ENCODE measurements around the gene DCAF10. TPM values are rescaled to one million over a fixed set of nuclear protein-coding genes. Genes with fewer than 3 reads are reported as not detected.

Gene DCAF10
- total and polyA plus RNA-seq, 2 of the 8 experiments (the other 6 are each of a cell fraction or from before 2014, with no cell fraction given), result 7.1 to 15.0 TPM

GRCh38 chr9:37800631-37801286, at the start of gene DCAF10 (continued):
- TF ChIP-seq MAFK (IDR thresholded peaks at IDR 0.05; ENCODE audit: low read depth, low read length) (no peak), HDAC2 (IDR thresholded peaks at IDR 0.05; ENCODE audit: borderline replicate concordance in 1 of 2, low read depth in 2 of 2, low read length in 2 of 2) (no peak; a peak in 1 of 4 replicates), CHD1 (IDR thresholded peaks at IDR 0.05; ENCODE audit: low read depth, low read length) (no peak), POLR2A (IDR thresholded peaks at IDR 0.05; ENCODE audit: control extremely low read depth in 1 of 2, low read depth in 2 of 2, low read length in 2 of 2) (peak; percentile 65 to 82; a peak in 2 of 3 replicates), TAF1 (IDR thresholded peaks at IDR 0.05; ENCODE audit: low read depth, low read length) (peak; percentile 91), EP300 (IDR thresholded peaks at IDR 0.05; ENCODE audit: borderline replicate concordance in 1 of 2, low read depth in 2 of 2, low read length in 2 of 2) (peak in 1 of 2 experiments; percentile 86; a peak in 1 of 3 replicates), RNF2 (IDR thresholded peaks at IDR 0.05; ENCODE audit: borderline replicate concordance, low read depth, low read length, missing control alignments, poor library complexity, severe bottlenecking) (no peak), CBX8 (IDR thresholded peaks at IDR 0.05; ENCODE audit: borderline replicate concordance, low read depth, low read length) (no peak)
- TF ChIP-seq, protein P1, sequence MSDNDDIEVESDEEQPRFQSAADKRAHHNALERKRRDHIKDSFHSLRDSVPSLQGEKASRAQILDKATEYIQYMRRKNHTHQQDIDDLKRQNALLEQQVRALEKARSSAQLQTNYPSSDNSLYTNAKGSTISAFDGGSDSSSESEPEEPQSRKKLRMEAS (IDR thresholded peaks at IDR 0.05), result peak; percentile 77

Data from H1 (cell line).